ENCODE data around the gene ANG.

GRCh38 chr14:20667957-20668356 is 20.6 kb upstream of the ANG start:
- TF ChIP-seq, protein P1, sequence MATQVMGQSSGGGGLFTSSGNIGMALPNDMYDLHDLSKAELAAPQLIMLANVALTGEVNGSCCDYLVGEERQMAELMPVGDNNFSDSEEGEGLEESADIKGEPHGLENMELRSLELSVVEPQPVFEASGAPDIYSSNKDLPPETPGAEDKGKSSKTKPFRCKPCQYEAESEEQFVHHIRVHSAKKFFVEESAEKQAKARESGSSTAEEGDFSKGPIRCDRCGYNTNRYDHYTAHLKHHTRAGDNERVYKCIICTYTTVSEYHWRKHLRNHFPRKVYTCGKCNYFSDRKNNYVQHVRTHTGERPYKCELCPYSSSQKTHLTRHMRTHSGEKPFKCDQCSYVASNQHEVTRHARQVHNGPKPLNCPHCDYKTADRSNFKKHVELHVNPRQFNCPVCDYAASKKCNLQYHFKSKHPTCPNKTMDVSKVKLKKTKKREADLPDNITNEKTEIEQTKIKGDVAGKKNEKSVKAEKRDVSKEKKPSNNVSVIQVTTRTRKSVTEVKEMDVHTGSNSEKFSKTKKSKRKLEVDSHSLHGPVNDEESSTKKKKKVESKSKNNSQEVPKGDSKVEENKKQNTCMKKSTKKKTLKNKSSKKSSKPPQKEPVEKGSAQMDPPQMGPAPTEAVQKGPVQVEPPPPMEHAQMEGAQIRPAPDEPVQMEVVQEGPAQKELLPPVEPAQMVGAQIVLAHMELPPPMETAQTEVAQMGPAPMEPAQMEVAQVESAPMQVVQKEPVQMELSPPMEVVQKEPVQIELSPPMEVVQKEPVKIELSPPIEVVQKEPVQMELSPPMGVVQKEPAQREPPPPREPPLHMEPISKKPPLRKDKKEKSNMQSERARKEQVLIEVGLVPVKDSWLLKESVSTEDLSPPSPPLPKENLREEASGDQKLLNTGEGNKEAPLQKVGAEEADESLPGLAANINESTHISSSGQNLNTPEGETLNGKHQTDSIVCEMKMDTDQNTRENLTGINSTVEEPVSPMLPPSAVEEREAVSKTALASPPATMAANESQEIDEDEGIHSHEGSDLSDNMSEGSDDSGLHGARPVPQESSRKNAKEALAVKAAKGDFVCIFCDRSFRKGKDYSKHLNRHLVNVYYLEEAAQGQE (IDR thresholded peaks at IDR 0.05; ENCODE audit: insufficient replicate concordance, low read depth): no peak
- no peak for TF ChIP-seq CTCF (IDR thresholded peaks at IDR 0.05; ENCODE audit: insufficient read depth, low read length)
